ENCODE data around the gene PPP1CC. TPM values are rescaled to one million over a fixed set of nuclear protein-coding genes. Genes with fewer than 3 reads are reported as not detected.

The PPP1CC gene
- total RNA-seq, 2 donors from 2014 or later = 76.4 to 105 TPM

- peaks cover 6 to 10% of the 10 kb centered on the region in 2 donors for H3K4me1 ChIP-seq (ENCODE audit: control insufficient read depth in 1 of 2, low read depth in 2 of 2)
- H3K36me3 ChIP-seq = no peaks in the 10 kb centered on the region
- H3K27me3 ChIP-seq (replicated peaks; ENCODE audit: insufficient read depth) = no peaks in the 10 kb centered on the region
- TF ChIP-seq CTCF (IDR thresholded peaks at IDR 0.05) = no peak
- no peak overlapping the region for H3K4me3 ChIP-seq
- DNase-seq (ENCODE audit: low spot score) (no peak), ATAC-seq (ENCODE audit: insufficient number of reproducible peaks, low FRiP score, low read depth) (no peak)
- H3K9me3 ChIP-seq = no peaks in the 10 kb centered on the region
- no peak overlapping the region for H3K27ac ChIP-seq
Measured at GRCh38 chr12:110756611-110757010, 13.9 kb upstream of the PPP1CC start.

DNA sequence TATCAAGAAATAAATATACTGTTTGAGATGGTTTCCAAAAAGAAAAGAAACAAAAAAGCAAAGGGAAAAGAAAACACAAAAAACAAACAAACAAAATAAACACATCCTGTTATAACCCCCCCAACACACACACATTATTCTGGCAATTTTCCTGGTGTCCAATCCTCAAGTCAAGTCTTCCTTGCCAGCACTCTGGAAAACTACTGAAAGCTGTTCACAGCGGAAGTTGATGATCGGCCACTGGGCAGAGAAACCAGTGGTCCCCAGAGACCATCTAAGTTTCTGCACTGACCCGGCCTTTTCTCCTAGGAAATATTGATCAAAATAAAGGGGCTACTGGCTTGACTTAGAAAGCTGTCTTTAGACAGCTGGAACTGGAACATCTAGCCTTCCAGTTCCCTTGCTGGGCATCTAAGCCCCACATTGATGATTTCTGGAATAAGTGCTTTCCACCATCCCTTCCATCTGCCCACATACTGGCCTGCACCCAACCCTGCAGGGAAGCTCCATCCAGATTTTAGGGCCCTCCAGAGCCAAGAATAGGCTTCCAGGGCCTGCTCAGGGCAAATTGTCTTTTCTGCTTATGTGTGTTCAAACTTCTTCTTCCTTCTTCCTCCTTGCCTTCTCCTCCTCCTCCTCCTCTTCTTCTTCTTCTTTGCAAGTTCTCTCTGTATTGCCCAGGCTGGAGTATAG lies 11.6 kb upstream of the PPP1CC start:
- no peaks in the 10 kb centered on the region for H3K27me3 ChIP-seq (replicated peaks; ENCODE audit: insufficient read depth)
- H3K36me3 ChIP-seq = no peaks in the 10 kb centered on the region
- DNase-seq (ENCODE audit: low spot score) (no peak), ATAC-seq (ENCODE audit: insufficient number of reproducible peaks, low FRiP score, low read depth) (no peak)
- H3K4me3 ChIP-seq = no peak overlapping the region
- no peak for TF ChIP-seq CTCF (IDR thresholded peaks at IDR 0.05)
- peaks cover 6 to 10% of the 10 kb centered on the region in 2 donors for H3K4me1 ChIP-seq (ENCODE audit: control insufficient read depth in 1 of 2, low read depth in 2 of 2)
- no peaks in the 10 kb centered on the region for H3K9me3 ChIP-seq
- no peak overlapping the region for H3K27ac ChIP-seq

GRCh38 chr12:110750784-110751461 lies 8.2 kb upstream of the PPP1CC start:
- no peak overlapping the region for H3K4me3 ChIP-seq
- no peak for DNase-seq (ENCODE audit: low spot score)
- H3K4me1 ChIP-seq (ENCODE audit: control insufficient read depth in 1 of 2, low read depth in 2 of 2) = peaks cover 6 to 10% of the 10 kb centered on the region in 2 donors
- H3K27ac ChIP-seq = no peak overlapping the region
- H3K9me3 ChIP-seq = no peaks in the 10 kb centered on the region
- TF ChIP-seq CTCF (IDR thresholded peaks at IDR 0.05) = no peak
- no peaks in the 10 kb centered on the region for H3K36me3 ChIP-seq
- ATAC-seq (ENCODE audit: insufficient number of reproducible peaks, low FRiP score, low read depth) = no peak
- H3K27me3 ChIP-seq (replicated peaks; ENCODE audit: insufficient read depth) = no peaks in the 10 kb centered on the region

- ATAC-seq (ENCODE audit: insufficient number of reproducible peaks, low FRiP score, low read depth) (no peak), DNase-seq (ENCODE audit: low spot score) (no peak)
- no peaks in the 10 kb centered on the region for H3K27me3 ChIP-seq (replicated peaks; ENCODE audit: insufficient read depth)
- H3K4me1 ChIP-seq (ENCODE audit: control insufficient read depth in 1 of 2, low read depth in 2 of 2) = peaks cover 9 to 17% of the 10 kb centered on the region in 2 donors
- no peak overlapping the region for H3K27ac ChIP-seq
- no peak for TF ChIP-seq CTCF (IDR thresholded peaks at IDR 0.05)
- no peak overlapping the region for H3K4me3 ChIP-seq
- no peaks in the 10 kb centered on the region for H3K36me3 ChIP-seq
- no peaks in the 10 kb centered on the region for H3K9me3 ChIP-seq
Measured at GRCh38 chr12:110746550-110746949, 3.9 kb upstream of the PPP1CC start.

GRCh38 chr12:110745542-110746284 lies 3.0 kb upstream of the PPP1CC start:
- Histone ChIP-seq H3K27ac (peak overlapping the region in 1 of 2 donors; percentile 9), H3K36me3 (no peaks in the 10 kb centered on the region), H3K9me3 (no peaks in the 10 kb centered on the region), H3K4me3 (no peak overlapping the region), H3K4me1 (ENCODE audit: control insufficient read depth in 1 of 2, low read depth in 2 of 2) (peaks cover 16 to 21% of the 10 kb centered on the region in 2 donors), H3K27me3 (replicated peaks; ENCODE audit: insufficient read depth) (no peaks in the 10 kb centered on the region)
- no peak for TF ChIP-seq CTCF (IDR thresholded peaks at IDR 0.05)
- DNase-seq (ENCODE audit: low spot score) = no peak
- no peak for ATAC-seq (ENCODE audit: insufficient number of reproducible peaks, low FRiP score, low read depth)
